GM10266 (cell line): ENCODE data around the gene ZEB2.

Experiments
- DNase-seq: peaks from one replicate; pipeline ENCODE4 v3.0.0; 2012; ENCODE audit errors: extremely low spot score
- CTCF ChIP-seq: IDR thresholded peaks from 2 replicates; pipeline ENCODE4 v1.5.1; 2012; ENCODE audit warnings: mild to moderate bottlenecking, low read depth; ENCODE audit not compliant: control insufficient read depth, insufficient read depth; ENCODE audit errors: missing control alignments

Gene ZEB2

GRCh38 chr2:144383571-144384100 is 136.3 kb downstream of the ZEB2 start:
- no peak for TF ChIP-seq CTCF
- DNase-seq: no peak

GRCh38 chr2:144382849-144383248 is 137.1 kb downstream of the ZEB2 start:
- peak; percentile 65 for DNase-seq
- no peak for TF ChIP-seq CTCF

- DNase-seq: no peak
- no peak for TF ChIP-seq CTCF
These were observed 138.2 kb downstream of the ZEB2 start for GRCh38 chr2:144381716-144382115.

- no peak for DNase-seq
- TF ChIP-seq CTCF: no peak
These were observed 140.0 kb downstream of the ZEB2 start for GRCh38 chr2:144379851-144380311.

GRCh38 chr2:144378551-144378950 is 141.4 kb downstream of the ZEB2 start:
- DNase-seq: no peak
- no peak for TF ChIP-seq CTCF

- no peak for TF ChIP-seq CTCF
- DNase-seq: no peak
These were observed 142.0 kb downstream of the ZEB2 start for GRCh38 chr2:144377914-144378313.

- TF ChIP-seq CTCF: no peak
- no peak for DNase-seq
These were observed 143.0 kb downstream of the ZEB2 start for GRCh38 chr2:144376926-144377325.
